Panc1 (cell line): ENCODE measurements around the gene NUTM2F. TPM values are rescaled to one million over a fixed set of nuclear protein-coding genes. Genes with fewer than 3 reads are reported as not detected.

Experiments used
- ATAC-seq: fragments of 200-7000 bp; cut with Tn5 transposase; 2 replicates; pipeline ENCODE4 v1.9.1; 2020; ENCODE audit warnings: mild to moderate bottlenecking, moderate library complexity
- BruUV-seq: library from RNA; stranded (reverse); fragments of 400-500 nt; replicated peaks from 2 replicates; lab custom pipeline; 2021; lab: Mats Ljungman, UMichigan
- CTCF ChIA-PET: fragments of 300-600 bp; sonication (Branson Sonifier 250); formaldehyde crosslinking; loops from one replicate; lab custom pipeline; 2022; ENCODE audit warnings: antibody characterized with exemption; lab: Charles Lee
- POLR2A ChIA-PET: fragments of 300-600 bp; sonication (Branson Sonifier 250); formaldehyde crosslinking; loops from one replicate; lab custom pipeline; 2022; ENCODE audit warnings: antibody characterized with exemption; lab: Charles Lee
- DNase-seq: peaks from one replicate; pipeline ENCODE4 v3.0.0-alpha.2; 2010; ENCODE audit warnings: low read depth, low spot score
- H3K27ac ChIP-seq: 2 replicates; pipeline ENCODE4 v1.5.1; 2011; ENCODE audit warnings: mild to moderate bottlenecking, low read length, inconsistent platforms
- H3K27me3 ChIP-seq: fragments of 200-500 bp; sonication (Bioruptor generic); 2 replicates; pipeline ENCODE4 v1.6.0; 2014; ENCODE audit warnings: low read length, inconsistent platforms; ENCODE audit not compliant: control insufficient read depth, insufficient read depth
- H3K36me3 ChIP-seq: fragments of 200-500 bp; sonication (Bioruptor generic); 2 replicates; pipeline ENCODE4 v1.5.1; 2014; ENCODE audit warnings: inconsistent platforms, mild to moderate bottlenecking, low read length, moderate library complexity; ENCODE audit not compliant: control insufficient read depth, insufficient read depth
- H3K4me1 ChIP-seq: 2 replicates; pipeline ENCODE4 v1.5.1; 2011; ENCODE audit warnings: inconsistent platforms, mild to moderate bottlenecking, low read length, moderate library complexity; ENCODE audit not compliant: control insufficient read depth, insufficient read depth
- H3K4me3 ChIP-seq, 2 experiments: 2 replicates each; pipeline ENCODE4 v1.5.1; 2011 to 2012; ENCODE audit warnings: low read depth in 2 of 2, low read length in 2 of 2, mild to moderate bottlenecking in 2 of 2, inconsistent platforms in 1 of 2, moderate library complexity in 1 of 2
- H3K9me3 ChIP-seq: fragments of 200-500 bp; sonication (Bioruptor generic); 2 replicates; pipeline ENCODE4 v1.5.1; 2014; ENCODE audit warnings: low read depth, mild to moderate bottlenecking, inconsistent platforms, low read length, moderate library complexity; ENCODE audit not compliant: control insufficient read depth, insufficient read depth
- CTCF ChIP-seq: fragments of 450-650 bp; IDR thresholded peaks from 2 replicates; pipeline ENCODE4 v1.5.1; 2017; ENCODE audit warnings: mild to moderate bottlenecking
- POLR2AphosphoS5 ChIP-seq: IDR thresholded peaks from 2 replicates; pipeline ENCODE4 v1.6.1; 2012; ENCODE audit warnings: mild to moderate bottlenecking, low read depth, low read length, moderate library complexity
- REST ChIP-seq, 2 experiments: IDR thresholded peaks; 2 replicates each; pipeline ENCODE4 v1.6.1; 2011 to 2012; ENCODE audit warnings: low read depth in 2 of 2, control low read depth in 1 of 2, low read length in 1 of 2, mild to moderate bottlenecking in 1 of 2, moderate library complexity in 1 of 2; ENCODE audit not compliant: insufficient read depth in 1 of 2
- SIN3A ChIP-seq: IDR thresholded peaks from 2 replicates; pipeline ENCODE4 v1.6.1; 2012; ENCODE audit warnings: low read depth, mild to moderate bottlenecking, low read length, moderate library complexity, borderline replicate concordance; ENCODE audit not compliant: insufficient read depth
- TCF7L2 ChIP-seq: IDR thresholded peaks from 2 replicates; pipeline ENCODE4 v1.6.1; 2011; ENCODE audit warnings: mild to moderate bottlenecking, low read depth, low read length, inconsistent platforms
- in situ Hi-C: cut with HindIII; loops from 2 replicates; pipeline ENCODE4 v1.10.0; 2016; ENCODE audit warnings: low sequenced_read_pairs, low pct_unique_long_range_greater_than_20kb
- intact Hi-C: fragments of 100-400 bp; cut with micrococcal nuclease; formaldehyde crosslinking; loops from one replicate; pipeline ENCODE4 v1.10.0; 2022; ENCODE audit not compliant: unreplicated experiment
- total RNA-seq: library from RNA; stranded (reverse); gene quantifications from one replicate; pipeline ENCODE4 v1.2.1, GENCODE V29; 2021; ENCODE audit not compliant: unreplicated experiment

NUTM2F gene
- total RNA-seq, 1 experiment from 2014 or later: not detected

GRCh38 chr9:94287877-94288513, 40.4 kb downstream of the NUTM2F start:
- DNase-seq (no peak), ATAC-seq (no peak)
- TF ChIP-seq REST (IDR thresholded peaks at IDR 0.05; ENCODE audit: insufficient read depth in 1 of 2, low read depth in 2 of 2, low read length in 1 of 2): no peak
- no peak for TF ChIP-seq CTCF
- no peak for TF ChIP-seq TCF7L2
- no peak for TF ChIP-seq SIN3A
- TF ChIP-seq POLR2AphosphoS5: no peak
- Histone ChIP-seq H3K27me3 (no peaks in the 10 kb centered on the region), H3K4me3 (no peak overlapping the region), H3K36me3 (no peaks in the 10 kb centered on the region; the same call in 1 of the 2 replicates), H3K4me1 (no peaks in the 10 kb centered on the region), H3K27ac (no peak overlapping the region), H3K9me3 (peaks cover 2% of the 10 kb centered on the region; the same call in 1 of the 2 replicates)
- ChIA-PET CTCF (no interaction called here), POLR2A (interaction anchor here (0.7 kb wide), 1 partner anchor 35 kb away, joined by 6 read pairs; no protein-coding TSS in a partner anchor)
- intact Hi-C loops: no loop called here
- BruUV-seq: no TSS peak
- in situ Hi-C loops: no loop called here

GRCh38 chr9:94286116-94286515, 42.3 kb downstream of the NUTM2F start:
- Histone ChIP-seq H3K27me3 (no peaks in the 10 kb centered on the region), H3K4me3 (no peak overlapping the region), H3K27ac (no peak overlapping the region), H3K36me3 (no peaks in the 10 kb centered on the region), H3K4me1 (no peaks in the 10 kb centered on the region), H3K9me3 (no peaks in the 10 kb centered on the region)
- ATAC-seq (no peak), DNase-seq (no peak)
- CTCF ChIA-PET: no interaction called here
- BruUV-seq: no TSS peak
- POLR2A ChIA-PET: no interaction called here
- no peak for TF ChIP-seq TCF7L2
- no peak for TF ChIP-seq POLR2AphosphoS5
- no peak for TF ChIP-seq SIN3A
- TF ChIP-seq CTCF: no peak
- no peak for TF ChIP-seq REST (IDR thresholded peaks at IDR 0.05; ENCODE audit: insufficient read depth in 1 of 2, low read depth in 2 of 2, low read length in 1 of 2)
- intact Hi-C loops: no loop called here
- in situ Hi-C loops: no loop called here
